ENCODE measurements around the gene YPEL4.
A peak's percentile ranks its signal among the peaks of the same experiment; 100 is the strongest.

GRCh38 chr11:57641011-57641807 is 8.5 kb downstream of the YPEL4 start:
- peak; percentile 31 for TF ChIP-seq CTCF (IDR thresholded peaks at IDR 0.05; ENCODE audit: low read depth, low read length, poor library complexity, severe bottlenecking)
- no peak for TF ChIP-seq EZH2phosphoT487 (IDR thresholded peaks at IDR 0.05; ENCODE audit: borderline replicate concordance, low read length)
